ENCODE data around the gene DNAAF8. TPM values are rescaled to one million over a fixed set of nuclear protein-coding genes. Genes with fewer than 3 reads are reported as not detected.

DNAAF8 gene
- polyA plus RNA-seq, 4 donors = 0.67 to 0.84 TPM; not detected in 2

- H3K4me3 ChIP-seq (ENCODE audit: low read depth in 1 of 3, low read length in 3 of 3) = no peak overlapping the region
- peaks cover 4 to 67% (median 7%) of the 10 kb centered on the region in 3 donors for H3K36me3 ChIP-seq (ENCODE audit: control insufficient read depth in 3 of 3, insufficient read depth in 2 of 3, low read depth in 1 of 3, low read length in 3 of 3)
- WGBS, 3 donors = 84 to 90% (median 86%) methylated on average over 10 of the region's 10 CpGs
- H3K27ac ChIP-seq (ENCODE audit: low read depth in 1 of 3, low read length in 2 of 3) = no peak overlapping the region
- peaks cover 0 to 2% of the 10 kb centered on the region in 2 donors for H3K9me3 ChIP-seq (ENCODE audit: control insufficient read depth in 2 of 2, insufficient read depth in 1 of 2, low read depth in 1 of 2, low read length in 1 of 2)
- H3K27me3 ChIP-seq (ENCODE audit: control insufficient read depth in 3 of 3, insufficient read depth in 3 of 3, low read length in 3 of 3) = no peaks in the 10 kb centered on the region
- FAIRE-seq = no peak
- no peak for DNase-seq
- H3K4me1 ChIP-seq (ENCODE audit: control insufficient read depth in 3 of 3, insufficient read depth in 2 of 3, low read depth in 1 of 3, low read length in 2 of 3) = no peaks in the 10 kb centered on the region
These were observed 15.4 kb downstream of the DNAAF8 start for GRCh38 chr16:4749700-4750257.

GRCh38 chr16:4750896-4751295 is 16.6 kb downstream of the DNAAF8 start:
- H3K27me3 ChIP-seq (ENCODE audit: control insufficient read depth in 3 of 3, insufficient read depth in 3 of 3, low read length in 3 of 3) = no peaks in the 10 kb centered on the region
- H3K4me1 ChIP-seq (ENCODE audit: control insufficient read depth in 3 of 3, insufficient read depth in 2 of 3, low read depth in 1 of 3, low read length in 2 of 3) = no peaks in the 10 kb centered on the region
- no peak for DNase-seq
- no peak overlapping the region for H3K4me3 ChIP-seq (ENCODE audit: low read depth in 1 of 3, low read length in 3 of 3)
- peaks cover 5 to 76% (median 9%) of the 10 kb centered on the region in 3 donors for H3K36me3 ChIP-seq (ENCODE audit: control insufficient read depth in 3 of 3, insufficient read depth in 2 of 3, low read depth in 1 of 3, low read length in 3 of 3)
- FAIRE-seq = no peak
- H3K27ac ChIP-seq (ENCODE audit: low read depth in 1 of 3, low read length in 2 of 3) = no peak overlapping the region
- WGBS, 3 donors = 81 to 88% (median 81%) methylated on average over 8 of the region's 8 CpGs
- peaks cover 0 to 6% of the 10 kb centered on the region in 2 donors for H3K9me3 ChIP-seq (ENCODE audit: control insufficient read depth in 2 of 2, insufficient read depth in 1 of 2, low read depth in 1 of 2, low read length in 1 of 2)

- no peak for FAIRE-seq
- Histone ChIP-seq H3K4me1 (ENCODE audit: control insufficient read depth in 3 of 3, insufficient read depth in 2 of 3, low read depth in 1 of 3, low read length in 2 of 3) (no peaks in the 10 kb centered on the region), H3K4me3 (ENCODE audit: low read depth in 1 of 3, low read length in 3 of 3) (no peak overlapping the region), H3K27me3 (ENCODE audit: control insufficient read depth in 3 of 3, insufficient read depth in 3 of 3, low read length in 3 of 3) (no peaks in the 10 kb centered on the region), H3K36me3 (ENCODE audit: control insufficient read depth in 3 of 3, insufficient read depth in 2 of 3, low read depth in 1 of 3, low read length in 3 of 3) (peaks cover 5 to 79% (median 9%) of the 10 kb centered on the region in 3 donors), H3K27ac (ENCODE audit: low read depth in 1 of 3, low read length in 2 of 3) (no peak overlapping the region), H3K9me3 (ENCODE audit: control insufficient read depth in 2 of 2, insufficient read depth in 1 of 2, low read depth in 1 of 2, low read length in 1 of 2) (peaks cover 0 to 6% of the 10 kb centered on the region in 2 donors)
- 96 to 98% (median 97%) methylated on average over 39 to 44 of the region's 44 CpGs for WGBS, 3 donors
- no peak for DNase-seq
These were observed 18.2 kb downstream of the DNAAF8 start for GRCh38 chr16:4752351-4753100.

- Histone ChIP-seq H3K27ac (ENCODE audit: low read depth in 1 of 3, low read length in 2 of 3) (no peak overlapping the region), H3K4me3 (ENCODE audit: low read depth in 1 of 3, low read length in 3 of 3) (no peak overlapping the region), H3K9me3 (ENCODE audit: control insufficient read depth in 2 of 2, insufficient read depth in 1 of 2, low read depth in 1 of 2, low read length in 1 of 2) (peaks cover 0 to 6% of the 10 kb centered on the region in 2 donors), H3K36me3 (ENCODE audit: control insufficient read depth in 3 of 3, insufficient read depth in 2 of 3, low read depth in 1 of 3, low read length in 3 of 3) (peaks cover 5 to 83% (median 10%) of the 10 kb centered on the region in 3 donors), H3K4me1 (ENCODE audit: control insufficient read depth in 3 of 3, insufficient read depth in 2 of 3, low read depth in 1 of 3, low read length in 2 of 3) (no peaks in the 10 kb centered on the region), H3K27me3 (ENCODE audit: control insufficient read depth in 3 of 3, insufficient read depth in 3 of 3, low read length in 3 of 3) (no peaks in the 10 kb centered on the region)
- DNase-seq (no peak), FAIRE-seq (no peak)
- WGBS, 3 donors = 93 to 95% (median 95%) methylated on average over 11 of the region's 11 CpGs
These were observed 18.9 kb downstream of the DNAAF8 start for GRCh38 chr16:4753227-4753626.

- Histone ChIP-seq H3K27ac (ENCODE audit: low read depth in 1 of 3, low read length in 2 of 3) (no peak overlapping the region), H3K4me3 (ENCODE audit: low read depth in 1 of 3, low read length in 3 of 3) (no peak overlapping the region), H3K9me3 (ENCODE audit: control insufficient read depth in 2 of 2, insufficient read depth in 1 of 2, low read depth in 1 of 2, low read length in 1 of 2) (peaks cover 0 to 6% of the 10 kb centered on the region in 2 donors), H3K27me3 (ENCODE audit: control insufficient read depth in 3 of 3, insufficient read depth in 3 of 3, low read length in 3 of 3) (no peaks in the 10 kb centered on the region), H3K4me1 (ENCODE audit: control insufficient read depth in 3 of 3, insufficient read depth in 2 of 3, low read depth in 1 of 3, low read length in 2 of 3) (no peaks in the 10 kb centered on the region), H3K36me3 (ENCODE audit: control insufficient read depth in 3 of 3, insufficient read depth in 2 of 3, low read depth in 1 of 3, low read length in 3 of 3) (peaks cover 5 to 83% (median 16%) of the 10 kb centered on the region in 3 donors)
- WGBS, 3 donors = 97 to 100% (median 100%) methylated on average over 4 of the region's 4 CpGs
- FAIRE-seq (no peak), DNase-seq (no peak)
These were observed 20.5 kb downstream of the DNAAF8 start for GRCh38 chr16:4754865-4755264.

- DNase-seq = no peak
- no peak overlapping the region for H3K27ac ChIP-seq (ENCODE audit: low read depth in 1 of 3, low read length in 2 of 3)
- H3K36me3 ChIP-seq (ENCODE audit: control insufficient read depth in 3 of 3, insufficient read depth in 2 of 3, low read depth in 1 of 3, low read length in 3 of 3) = peaks cover 5 to 84% (median 20%) of the 10 kb centered on the region in 3 donors
- WGBS, 3 donors = 96 to 99% (median 97%) methylated on average over 6 of the region's 6 CpGs
- no peaks in the 10 kb centered on the region for H3K27me3 ChIP-seq (ENCODE audit: control insufficient read depth in 3 of 3, insufficient read depth in 3 of 3, low read length in 3 of 3)
- no peaks in the 10 kb centered on the region for H3K4me1 ChIP-seq (ENCODE audit: control insufficient read depth in 3 of 3, insufficient read depth in 2 of 3, low read depth in 1 of 3, low read length in 2 of 3)
- no peak overlapping the region for H3K4me3 ChIP-seq (ENCODE audit: low read depth in 1 of 3, low read length in 3 of 3)
- H3K9me3 ChIP-seq (ENCODE audit: control insufficient read depth in 2 of 2, insufficient read depth in 1 of 2, low read depth in 1 of 2, low read length in 1 of 2) = peaks cover 0 to 6% of the 10 kb centered on the region in 2 donors
- no peak for FAIRE-seq
These were observed 21.4 kb downstream of the DNAAF8 start for GRCh38 chr16:4755687-4756086.

- Histone ChIP-seq H3K4me1 (ENCODE audit: control insufficient read depth in 3 of 3, insufficient read depth in 2 of 3, low read depth in 1 of 3, low read length in 2 of 3) (peaks cover 0 to 3% (median 0%) of the 10 kb centered on the region in 3 donors), H3K9me3 (ENCODE audit: control insufficient read depth in 2 of 2, insufficient read depth in 1 of 2, low read depth in 1 of 2, low read length in 1 of 2) (no peaks in the 10 kb centered on the region), H3K36me3 (ENCODE audit: control insufficient read depth in 3 of 3, insufficient read depth in 2 of 3, low read depth in 1 of 3, low read length in 3 of 3) (peaks cover 17 to 82% (median 19%) of the 10 kb centered on the region in 3 donors), H3K27ac (ENCODE audit: low read depth in 1 of 3, low read length in 2 of 3) (no peak overlapping the region), H3K27me3 (ENCODE audit: control insufficient read depth in 3 of 3, insufficient read depth in 3 of 3, low read length in 3 of 3) (no peaks in the 10 kb centered on the region), H3K4me3 (ENCODE audit: low read depth in 1 of 3, low read length in 3 of 3) (no peak overlapping the region)
- FAIRE-seq (no peak), DNase-seq (no peak)
- 90 to 92% (median 91%) methylated on average over 22 to 23 of the region's 23 CpGs for WGBS, 3 donors
These were observed 26.0 kb downstream of the DNAAF8 start for GRCh38 chr16:4760221-4760910.

- DNase-seq = no peak
- Histone ChIP-seq H3K27ac (ENCODE audit: low read depth in 1 of 3, low read length in 2 of 3) (no peak overlapping the region), H3K36me3 (ENCODE audit: control insufficient read depth in 3 of 3, insufficient read depth in 2 of 3, low read depth in 1 of 3, low read length in 3 of 3) (peaks cover 17 to 78% (median 17%) of the 10 kb centered on the region in 3 donors), H3K4me3 (ENCODE audit: low read depth in 1 of 3, low read length in 3 of 3) (no peak overlapping the region), H3K27me3 (ENCODE audit: control insufficient read depth in 3 of 3, insufficient read depth in 3 of 3, low read length in 3 of 3) (no peaks in the 10 kb centered on the region), H3K4me1 (ENCODE audit: control insufficient read depth in 3 of 3, insufficient read depth in 2 of 3, low read depth in 1 of 3, low read length in 2 of 3) (peaks cover 0 to 11% (median 6%) of the 10 kb centered on the region in 3 donors), H3K9me3 (ENCODE audit: control insufficient read depth in 2 of 2, insufficient read depth in 1 of 2, low read depth in 1 of 2, low read length in 1 of 2) (no peaks in the 10 kb centered on the region)
- FAIRE-seq = no peak
- WGBS, 3 donors = 90 to 96% (median 94%) methylated on average over 6 to 9 of the region's 9 CpGs
These were observed 27.9 kb downstream of the DNAAF8 start for GRCh38 chr16:4762205-4762604.

Measured in small intestine (tissue), 7 donors.